Endodermal cell (in vitro differentiated cells): ENCODE results near the gene NATD1. TPM values are rescaled to one million over a fixed set of nuclear protein-coding genes. Genes with fewer than 3 reads are reported as not detected.

Source experiments
- DNase-seq: peaks from one replicate; pipeline ENCODE4 v3.0.0-alpha.2; 2017
- H3K27ac ChIP-seq: 2 replicates; pipeline ENCODE4 v1.5.1; 2013; ENCODE audit warnings: mild to moderate bottlenecking, low read depth, low read length, moderate library complexity
- H3K27me3 ChIP-seq: 2 replicates; pipeline ENCODE4 v1.6.1; 2013; ENCODE audit warnings: mild to moderate bottlenecking, low read length, moderate library complexity; ENCODE audit not compliant: insufficient read depth, control insufficient read depth, poor library complexity, severe bottlenecking
- H3K36me3 ChIP-seq: 2 replicates; pipeline ENCODE4 v1.7.0; 2013; ENCODE audit warnings: mild to moderate bottlenecking, low read length, moderate library complexity; ENCODE audit not compliant: control insufficient read depth, insufficient read depth
- H3K4me1 ChIP-seq: one replicate; pipeline ENCODE4 v1.7.0; 2013; ENCODE audit warnings: low read length; ENCODE audit not compliant: control insufficient read depth, insufficient read depth
- H3K4me3 ChIP-seq: 2 replicates; pipeline ENCODE4 v1.5.1; 2013; ENCODE audit warnings: mild to moderate bottlenecking, low read length, moderate library complexity
- H3K9ac ChIP-seq: 2 replicates; pipeline ENCODE4 v1.6.1; 2013; ENCODE audit warnings: mild to moderate bottlenecking, low read length, moderate library complexity; ENCODE audit not compliant: poor library complexity, severe bottlenecking; ENCODE audit errors: extremely low read depth
- H3K9me3 ChIP-seq: 2 replicates; pipeline ENCODE4 v1.6.1; 2013; ENCODE audit warnings: mild to moderate bottlenecking, low read length, moderate library complexity; ENCODE audit not compliant: control insufficient read depth
- H3K27ac Mint-ChIP-seq: 2 replicates; pipeline ENCODE4 v1.8.0; 2020; ENCODE audit warnings: mixed read lengths
- H3K27me3 Mint-ChIP-seq: 2 replicates; pipeline ENCODE4 v1.8.0; 2021; ENCODE audit warnings: mild to moderate bottlenecking, mixed read lengths; ENCODE audit not compliant: insufficient read depth
- H3K36me3 Mint-ChIP-seq: 2 replicates; pipeline ENCODE4 v1.8.0; 2020; ENCODE audit warnings: low read depth, mixed read lengths
- H3K4me1 Mint-ChIP-seq: 2 replicates; pipeline ENCODE4 v1.8.0; 2020; ENCODE audit warnings: mixed read lengths
- H3K4me3 Mint-ChIP-seq: 2 replicates; pipeline ENCODE4 v1.8.0; 2020; ENCODE audit warnings: mild to moderate bottlenecking, moderate library complexity, mixed read lengths
- H3K9me3 Mint-ChIP-seq: 2 replicates; pipeline ENCODE4 v1.8.0; 2020; ENCODE audit warnings: mild to moderate bottlenecking, mixed read lengths
- WGBS, 2 experiments: methylation state at CpG; one replicate each; pipeline versions ENCODE4 v1.1.5 to v1.1.7; 2013; ENCODE audit warnings: missing lambda C conversion rate in 2 of 2, mixed read lengths in 1 of 2; ENCODE audit not compliant: insufficient coverage in 1 of 2, insufficient read length in 1 of 2; 5-methylcytosine and 5-hydroxymethylcytosine counted together
- total RNA-seq, 2 donors: library from RNA; stranded (reverse); fragmentation: NEBNext Ultra II Directional in 1 of 2; extraction: Animal tissue kit (Norgen Biotek cat#: 25700) in 1 of 2; gene quantifications; 2 replicates in 1 of 2; 3 replicates in 1 of 2; pipeline ENCODE4 v1.2.1, GENCODE V29; 2021
- TF ChIP-seq, protein P1 (sequence below): fragments of 200-600 bp; sonication (generic); conservative IDR thresholded peaks from 2 replicates; pipeline ENCODE4 v1.5.0; 2021; ENCODE audit warnings: antibody characterized with exemption, mild to moderate bottlenecking

NATD1 gene
- total RNA-seq, 2 donors from 2014 or later, result 12.2 to 17.2 TPM

DNA sequence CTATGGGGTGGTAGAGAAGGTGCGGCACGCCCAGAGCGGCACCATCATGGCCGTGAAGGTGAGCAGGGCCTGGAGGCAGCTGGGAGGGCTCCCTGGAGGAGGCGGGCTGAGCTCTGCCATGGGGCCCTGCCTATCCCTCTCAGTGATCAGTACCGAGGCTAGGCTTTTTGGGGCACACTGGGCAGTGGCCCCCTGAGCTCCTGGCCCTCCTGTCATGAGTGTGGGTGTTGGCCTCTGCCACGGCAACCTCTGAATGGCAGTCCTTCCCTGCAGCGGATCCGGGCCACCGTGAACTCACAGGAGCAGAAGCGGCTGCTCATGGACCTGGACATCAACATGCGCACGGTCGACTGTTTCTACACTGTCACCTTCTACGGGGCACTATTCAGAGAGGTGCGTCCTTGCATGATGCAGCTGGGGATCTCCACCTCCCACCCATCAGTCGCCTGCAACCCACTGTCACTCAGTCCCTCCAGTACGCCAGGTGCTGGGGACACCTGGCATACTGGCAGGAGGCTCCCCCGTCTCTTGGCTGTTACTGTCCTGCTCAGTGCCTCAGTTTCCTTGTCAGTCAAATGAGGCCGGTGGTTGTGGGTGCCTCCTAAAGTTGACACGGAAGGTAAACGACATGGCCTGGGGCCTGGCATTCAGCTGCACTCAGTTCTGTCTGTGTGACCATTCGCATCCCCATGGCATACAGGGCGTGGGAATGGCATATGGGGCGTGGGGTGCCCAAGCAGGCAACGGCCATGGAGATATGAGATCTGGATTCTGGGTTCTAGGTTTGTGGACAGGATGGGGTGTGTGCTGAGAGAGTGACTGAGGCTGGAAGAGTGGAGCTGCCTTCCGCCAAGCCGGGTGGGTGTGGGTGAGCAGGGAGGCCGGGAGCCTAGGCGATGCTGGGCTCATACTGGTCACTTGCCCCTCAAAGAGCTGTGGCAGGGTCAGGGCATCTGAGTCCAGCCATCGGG lies 47.7 kb upstream of the NATD1 start:
- Histone ChIP-seq H3K4me3 (no peak overlapping the region), H3K27ac (no peak overlapping the region), H3K9me3 (no peaks in the 10 kb centered on the region), H3K9ac (no peak overlapping the region), H3K27me3 (no peaks in the 10 kb centered on the region), H3K4me1 (no peaks in the 10 kb centered on the region), H3K36me3 (peaks cover 28% of the 10 kb centered on the region)
- Mint-ChIP-seq H3K27me3 (no peaks in the 10 kb centered on the region), H3K4me3 (no peak overlapping the region), H3K27ac (no peak overlapping the region), H3K36me3 (peaks cover 43% of the 10 kb centered on the region), H3K9me3 (peaks cover 86% of the 10 kb centered on the region), H3K4me1 (no peaks in the 10 kb centered on the region)
- WGBS, 2 experiments, result 77 to 78% methylated on average over 31 of the region's 31 CpGs
- TF ChIP-seq, protein P1, sequence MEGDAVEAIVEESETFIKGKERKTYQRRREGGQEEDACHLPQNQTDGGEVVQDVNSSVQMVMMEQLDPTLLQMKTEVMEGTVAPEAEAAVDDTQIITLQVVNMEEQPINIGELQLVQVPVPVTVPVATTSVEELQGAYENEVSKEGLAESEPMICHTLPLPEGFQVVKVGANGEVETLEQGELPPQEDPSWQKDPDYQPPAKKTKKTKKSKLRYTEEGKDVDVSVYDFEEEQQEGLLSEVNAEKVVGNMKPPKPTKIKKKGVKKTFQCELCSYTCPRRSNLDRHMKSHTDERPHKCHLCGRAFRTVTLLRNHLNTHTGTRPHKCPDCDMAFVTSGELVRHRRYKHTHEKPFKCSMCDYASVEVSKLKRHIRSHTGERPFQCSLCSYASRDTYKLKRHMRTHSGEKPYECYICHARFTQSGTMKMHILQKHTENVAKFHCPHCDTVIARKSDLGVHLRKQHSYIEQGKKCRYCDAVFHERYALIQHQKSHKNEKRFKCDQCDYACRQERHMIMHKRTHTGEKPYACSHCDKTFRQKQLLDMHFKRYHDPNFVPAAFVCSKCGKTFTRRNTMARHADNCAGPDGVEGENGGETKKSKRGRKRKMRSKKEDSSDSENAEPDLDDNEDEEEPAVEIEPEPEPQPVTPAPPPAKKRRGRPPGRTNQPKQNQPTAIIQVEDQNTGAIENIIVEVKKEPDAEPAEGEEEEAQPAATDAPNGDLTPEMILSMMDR, result no peak
- DNase-seq, result no peak

DNA sequence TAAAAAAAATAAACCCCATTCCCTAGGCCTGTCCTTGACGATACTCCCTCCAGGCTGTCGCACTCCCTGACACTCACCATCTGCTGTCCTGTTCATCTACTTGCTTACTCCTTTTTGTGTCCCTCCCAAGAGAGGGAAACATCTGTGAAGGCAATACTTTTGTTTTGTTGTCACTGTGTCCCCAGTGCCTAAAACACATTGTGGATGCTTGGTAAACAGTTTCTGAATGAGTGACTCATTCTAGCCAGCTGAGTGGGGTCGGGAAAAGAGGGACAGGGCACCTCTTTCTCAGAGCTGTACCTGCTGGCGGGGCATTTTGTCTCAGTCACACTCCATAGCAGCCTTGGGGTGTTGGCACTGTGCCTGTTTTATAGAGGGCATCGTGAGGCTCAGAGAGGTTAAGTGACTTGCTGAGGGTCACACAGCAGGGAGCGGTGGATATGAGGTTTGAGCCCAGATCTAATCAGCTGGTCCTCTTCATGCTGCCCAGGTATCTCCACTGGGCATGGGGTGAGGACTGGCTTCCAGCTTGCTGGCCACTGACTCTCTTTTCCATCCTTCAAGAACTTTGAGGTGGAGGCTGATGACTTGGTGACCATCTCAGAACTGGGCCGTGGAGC lies 46.9 kb upstream of the NATD1 start:
- no peak for DNase-seq
- H3K4me1 ChIP-seq, result no peaks in the 10 kb centered on the region
- H3K27me3 ChIP-seq, result no peaks in the 10 kb centered on the region
- H3K27me3 Mint-ChIP-seq, result no peaks in the 10 kb centered on the region
- no peaks in the 10 kb centered on the region for H3K4me1 Mint-ChIP-seq
- peaks cover 91% of the 10 kb centered on the region for H3K9me3 Mint-ChIP-seq
- peaks cover 28% of the 10 kb centered on the region for H3K36me3 ChIP-seq
- WGBS, 2 experiments, result 65 to 68% methylated on average over 7 of the region's 7 CpGs
- peaks cover 41% of the 10 kb centered on the region for H3K36me3 Mint-ChIP-seq
- H3K9me3 ChIP-seq, result no peaks in the 10 kb centered on the region
- H3K9ac ChIP-seq, result no peak overlapping the region
- no peak overlapping the region for H3K27ac ChIP-seq
- TF ChIP-seq, protein P1, result no peak
- H3K4me3 Mint-ChIP-seq, result no peak overlapping the region
- H3K27ac Mint-ChIP-seq, result no peak overlapping the region
- no peak overlapping the region for H3K4me3 ChIP-seq

DNA sequence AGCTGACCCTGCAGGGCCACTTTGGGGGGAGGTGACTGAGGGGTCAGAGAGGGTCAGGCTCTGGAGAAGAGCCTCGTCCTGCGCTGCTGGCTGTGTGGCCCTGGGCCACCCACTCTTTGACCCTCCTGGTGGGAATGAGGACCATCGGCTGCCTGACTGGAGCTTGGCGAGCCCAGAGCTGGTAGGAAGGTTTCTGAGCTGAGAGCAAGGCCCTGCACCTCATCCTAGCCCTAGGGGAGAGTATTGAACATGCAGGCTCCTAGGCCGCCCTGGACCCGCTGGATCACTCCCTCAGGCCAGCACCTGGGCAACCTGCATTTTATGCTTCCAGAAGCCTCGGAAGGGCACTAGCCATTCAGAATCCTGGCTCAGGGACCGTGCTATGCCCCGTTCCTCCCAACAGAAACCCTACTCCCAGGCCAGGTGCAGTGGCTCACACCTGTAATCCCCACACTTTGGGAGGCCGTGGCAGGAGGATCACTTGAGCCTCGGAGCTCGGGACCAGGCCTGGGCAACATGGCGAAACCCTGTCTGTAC lies 45.8 kb upstream of the NATD1 start:
- no peak overlapping the region for H3K27ac Mint-ChIP-seq
- Histone ChIP-seq H3K27me3 (no peaks in the 10 kb centered on the region), H3K4me1 (no peaks in the 10 kb centered on the region), H3K4me3 (no peak overlapping the region), H3K27ac (no peak overlapping the region), H3K9me3 (no peaks in the 10 kb centered on the region), H3K9ac (no peak overlapping the region), H3K36me3 (peaks cover 28% of the 10 kb centered on the region)
- no peaks in the 10 kb centered on the region for H3K4me1 Mint-ChIP-seq
- peaks cover 95% of the 10 kb centered on the region for H3K9me3 Mint-ChIP-seq
- no peak for DNase-seq
- no peak overlapping the region for H3K4me3 Mint-ChIP-seq
- 62 to 63% methylated on average over 12 to 13 of the region's 13 CpGs for WGBS, 2 experiments
- TF ChIP-seq, protein P1, result no peak
- peaks cover 41% of the 10 kb centered on the region for H3K36me3 Mint-ChIP-seq
- no peaks in the 10 kb centered on the region for H3K27me3 Mint-ChIP-seq
